ENCODE results near the gene SLC7A9. TPM values are rescaled to one million over a fixed set of nuclear protein-coding genes. Genes with fewer than 3 reads are reported as not detected.

Gene SLC7A9
- total RNA-seq, 2 experiments from 2014 or later = not detected

DNA sequence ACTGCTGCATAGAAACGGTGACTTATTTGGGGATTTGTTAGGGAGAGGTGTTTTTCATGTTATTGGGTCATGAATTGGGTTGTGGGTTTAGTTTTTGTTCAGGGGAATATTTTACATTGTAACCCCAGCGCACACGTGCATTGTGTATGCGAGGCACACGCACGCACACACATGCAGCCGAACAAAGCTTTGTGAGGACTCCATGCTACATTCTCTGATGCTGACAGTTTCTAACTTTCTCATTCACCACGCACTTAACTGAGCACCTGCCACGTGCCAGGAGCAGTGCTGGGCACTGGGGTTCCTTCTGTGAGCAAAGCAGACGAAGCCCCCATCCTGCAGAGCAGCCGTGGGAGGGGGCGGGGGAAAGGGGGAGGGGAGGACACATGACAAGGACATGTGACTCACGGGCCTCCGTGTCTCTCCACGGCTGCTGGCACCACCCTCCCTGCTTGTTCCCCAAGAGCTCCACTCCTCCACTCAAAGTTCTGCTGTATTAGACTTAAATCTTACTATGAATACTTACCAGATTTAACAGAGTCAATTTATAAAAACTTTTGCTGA is 55.6 kb downstream of the SLC7A9 start:
- Histone ChIP-seq H3K9me3 (ENCODE audit: low read length) (no peaks in the 10 kb centered on the region), H3K36me3 (ENCODE audit: insufficient read depth, low read length) (no peaks in the 10 kb centered on the region), H3K4me3 (ENCODE audit: low read depth, low read length, poor library complexity, severe bottlenecking) (no peak overlapping the region), H4K20me1 (ENCODE audit: insufficient read depth, low read length) (no peaks in the 10 kb centered on the region), H3K4me2 (ENCODE audit: low read length) (no peak overlapping the region), H3K4me1 (ENCODE audit: insufficient read depth, low read length, poor library complexity, severe bottlenecking) (no peaks in the 10 kb centered on the region), H3K9me2 (ENCODE audit: insufficient read depth, low read length) (no peaks in the 10 kb centered on the region), H2AFZ (ENCODE audit: low read length) (no peak overlapping the region), H3K79me2 (ENCODE audit: insufficient read depth, low read depth, low read length) (no peaks in the 10 kb centered on the region), H3K27ac (ENCODE audit: low read depth, low read length, poor library complexity, severe bottlenecking) (no peak overlapping the region)
- intact Hi-C loops (cut with micrococcal nuclease; ENCODE audit: unreplicated experiment) = no loop called here
- no TSS peak for BruUV-seq (replicated peaks)
- TF ChIP-seq, protein P1, sequence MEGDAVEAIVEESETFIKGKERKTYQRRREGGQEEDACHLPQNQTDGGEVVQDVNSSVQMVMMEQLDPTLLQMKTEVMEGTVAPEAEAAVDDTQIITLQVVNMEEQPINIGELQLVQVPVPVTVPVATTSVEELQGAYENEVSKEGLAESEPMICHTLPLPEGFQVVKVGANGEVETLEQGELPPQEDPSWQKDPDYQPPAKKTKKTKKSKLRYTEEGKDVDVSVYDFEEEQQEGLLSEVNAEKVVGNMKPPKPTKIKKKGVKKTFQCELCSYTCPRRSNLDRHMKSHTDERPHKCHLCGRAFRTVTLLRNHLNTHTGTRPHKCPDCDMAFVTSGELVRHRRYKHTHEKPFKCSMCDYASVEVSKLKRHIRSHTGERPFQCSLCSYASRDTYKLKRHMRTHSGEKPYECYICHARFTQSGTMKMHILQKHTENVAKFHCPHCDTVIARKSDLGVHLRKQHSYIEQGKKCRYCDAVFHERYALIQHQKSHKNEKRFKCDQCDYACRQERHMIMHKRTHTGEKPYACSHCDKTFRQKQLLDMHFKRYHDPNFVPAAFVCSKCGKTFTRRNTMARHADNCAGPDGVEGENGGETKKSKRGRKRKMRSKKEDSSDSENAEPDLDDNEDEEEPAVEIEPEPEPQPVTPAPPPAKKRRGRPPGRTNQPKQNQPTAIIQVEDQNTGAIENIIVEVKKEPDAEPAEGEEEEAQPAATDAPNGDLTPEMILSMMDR (conservative IDR thresholded peaks at IDR 0.05; ENCODE audit: low read length) = no peak
- ChIA-PET CTCF (ENCODE audit: unreplicated experiment) (no interaction called here), POLR2A (no interaction called here)
- DNase-seq (ENCODE audit: low spot score) = no peak

GRCh38 chr19:32812571-32812970 is 57.0 kb downstream of the SLC7A9 start:
- Histone ChIP-seq H3K36me3 (ENCODE audit: insufficient read depth, low read length) (no peaks in the 10 kb centered on the region), H3K27ac (ENCODE audit: low read depth, low read length, poor library complexity, severe bottlenecking) (no peak overlapping the region), H2AFZ (ENCODE audit: low read length) (no peak overlapping the region), H3K4me3 (ENCODE audit: low read depth, low read length, poor library complexity, severe bottlenecking) (no peak overlapping the region), H3K4me2 (ENCODE audit: low read length) (no peak overlapping the region), H3K9me3 (ENCODE audit: low read length) (no peaks in the 10 kb centered on the region), H3K4me1 (ENCODE audit: insufficient read depth, low read length, poor library complexity, severe bottlenecking) (no peaks in the 10 kb centered on the region), H3K79me2 (ENCODE audit: insufficient read depth, low read depth, low read length) (no peaks in the 10 kb centered on the region), H4K20me1 (ENCODE audit: insufficient read depth, low read length) (no peaks in the 10 kb centered on the region), H3K9me2 (ENCODE audit: insufficient read depth, low read length) (no peaks in the 10 kb centered on the region)
- ChIA-PET CTCF (ENCODE audit: unreplicated experiment) (no interaction called here), POLR2A (no interaction called here)
- intact Hi-C loops (cut with micrococcal nuclease; ENCODE audit: unreplicated experiment) = no loop called here
- DNase-seq (ENCODE audit: low spot score) = no peak
- no peak for TF ChIP-seq EZH2phosphoT487 (IDR thresholded peaks at IDR 0.05; ENCODE audit: borderline replicate concordance, low read depth, low read length)
- TF ChIP-seq, protein P1 (conservative IDR thresholded peaks at IDR 0.05; ENCODE audit: low read length) = no peak
- no TSS peak for BruUV-seq (replicated peaks)

GRCh38 chr19:32812036-32812435 is 57.5 kb downstream of the SLC7A9 start:
- no TSS peak for BruUV-seq (replicated peaks)
- Histone ChIP-seq H4K20me1 (ENCODE audit: insufficient read depth, low read length) (no peaks in the 10 kb centered on the region), H3K27ac (ENCODE audit: low read depth, low read length, poor library complexity, severe bottlenecking) (no peak overlapping the region), H3K36me3 (ENCODE audit: insufficient read depth, low read length) (no peaks in the 10 kb centered on the region), H3K4me3 (ENCODE audit: low read depth, low read length, poor library complexity, severe bottlenecking) (no peak overlapping the region), H3K4me1 (ENCODE audit: insufficient read depth, low read length, poor library complexity, severe bottlenecking) (no peaks in the 10 kb centered on the region), H3K79me2 (ENCODE audit: insufficient read depth, low read depth, low read length) (no peaks in the 10 kb centered on the region), H3K4me2 (ENCODE audit: low read length) (no peak overlapping the region), H3K9me2 (ENCODE audit: insufficient read depth, low read length) (no peaks in the 10 kb centered on the region), H2AFZ (ENCODE audit: low read length) (no peak overlapping the region), H3K9me3 (ENCODE audit: low read length) (no peaks in the 10 kb centered on the region)
- DNase-seq (ENCODE audit: low spot score) = no peak
- intact Hi-C loops (cut with micrococcal nuclease; ENCODE audit: unreplicated experiment) = no loop called here
- CTCF ChIA-PET (ENCODE audit: unreplicated experiment) = no interaction called here
- TF ChIP-seq EZH2phosphoT487 (IDR thresholded peaks at IDR 0.05; ENCODE audit: borderline replicate concordance, low read depth, low read length) = no peak
- TF ChIP-seq, protein P1 (conservative IDR thresholded peaks at IDR 0.05; ENCODE audit: low read length) = no peak
- POLR2A ChIA-PET = no interaction called here
